HG02852 (cell line): ENCODE results near the gene KISS1R.
"Not testable (repeated sequence)": the region's sequence is repeated elsewhere in the genome, so short reads cannot be mapped to it uniquely, and the experiment has no call there.

Source experiments
- ATAC-seq: cut with Tn5 transposase; IDR thresholded peaks from one replicate; pipeline ENCODE4 v1.9.1; 2021; ENCODE audit warnings: mild to moderate bottlenecking, moderate library complexity; ENCODE audit not compliant: unreplicated experiment

Gene KISS1R

DNA sequence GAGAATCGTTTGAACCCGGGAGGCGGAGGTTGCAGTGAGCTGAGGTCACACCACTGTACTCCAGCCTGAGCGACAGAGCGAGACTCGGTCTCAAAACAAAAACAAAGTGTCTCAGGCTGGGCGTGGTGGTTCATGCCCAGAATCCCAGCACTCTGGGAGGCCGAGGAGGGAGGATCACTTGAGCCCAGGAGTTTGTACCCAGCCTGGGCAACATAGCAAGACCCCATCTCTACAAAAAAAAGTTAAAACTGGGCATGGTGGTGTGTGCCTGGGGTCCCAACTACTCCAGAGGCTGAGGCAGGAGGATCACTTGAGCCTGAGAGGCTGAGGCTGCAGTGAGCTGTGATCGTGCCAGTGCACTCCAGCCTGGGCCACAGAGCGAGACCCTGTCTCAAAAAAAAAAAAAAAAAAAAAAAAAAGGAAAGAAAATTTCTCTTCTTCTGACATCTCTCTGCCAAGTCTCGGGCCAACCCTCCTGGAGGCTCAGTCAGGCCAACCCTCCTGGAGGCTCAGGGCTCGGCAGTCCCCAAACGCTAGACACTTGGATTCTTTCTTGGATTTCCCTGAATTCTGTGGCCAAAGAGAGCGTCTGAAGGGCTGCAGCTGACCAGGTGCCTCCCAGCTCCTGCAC lies 35.0 kb downstream of the KISS1R start:
- no peak for ATAC-seq

DNA sequence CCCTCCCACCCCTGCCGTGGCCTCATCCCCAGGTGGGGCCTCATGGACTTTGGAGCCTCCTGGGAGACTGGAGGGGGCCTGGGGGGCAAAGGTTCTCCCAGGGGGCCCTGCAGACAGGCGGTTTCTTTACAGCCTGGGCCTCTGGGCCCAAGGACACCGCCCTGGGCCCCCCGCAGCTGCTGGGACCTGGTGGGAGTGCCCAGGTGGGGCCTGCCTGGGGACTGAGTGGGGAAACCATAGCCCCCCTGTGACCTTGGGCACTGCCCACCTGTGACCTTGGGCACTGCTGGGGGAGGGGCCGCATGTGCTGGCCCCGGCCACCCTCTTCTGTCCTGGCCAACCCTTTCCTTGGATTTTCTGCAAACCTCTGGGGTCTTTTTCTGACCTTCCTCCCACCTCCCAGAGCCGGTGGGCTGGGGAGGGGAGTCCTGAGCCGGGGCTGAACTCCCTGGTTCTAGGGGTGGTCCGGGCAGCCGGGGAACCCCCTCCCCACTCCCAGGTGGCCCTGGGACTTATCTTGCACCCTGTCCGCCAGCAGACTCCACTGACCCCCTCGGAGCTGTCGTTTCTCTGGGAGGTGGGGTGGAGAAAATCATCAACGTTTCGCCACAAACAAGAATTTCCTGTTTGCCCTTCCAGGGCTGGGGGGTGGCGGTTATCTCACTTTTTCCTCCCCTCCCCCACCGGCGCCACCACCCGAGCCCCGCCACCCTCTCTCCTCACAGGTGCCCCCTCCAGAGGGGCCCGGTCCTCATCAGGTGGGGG lies 35.7 kb downstream of the KISS1R start:
- no peak for ATAC-seq

- no peak for ATAC-seq
Measured at GRCh38 chr19:953445-954271, 36.5 kb downstream of the KISS1R start.

GRCh38 chr19:954272-954671 lies 37.1 kb downstream of the KISS1R start:
- ATAC-seq = no peak

GRCh38 chr19:954672-955494 lies 37.8 kb downstream of the KISS1R start:
- no peak for ATAC-seq

- no peak for ATAC-seq
Measured at GRCh38 chr19:955803-956765, 39.0 kb downstream of the KISS1R start.

DNA sequence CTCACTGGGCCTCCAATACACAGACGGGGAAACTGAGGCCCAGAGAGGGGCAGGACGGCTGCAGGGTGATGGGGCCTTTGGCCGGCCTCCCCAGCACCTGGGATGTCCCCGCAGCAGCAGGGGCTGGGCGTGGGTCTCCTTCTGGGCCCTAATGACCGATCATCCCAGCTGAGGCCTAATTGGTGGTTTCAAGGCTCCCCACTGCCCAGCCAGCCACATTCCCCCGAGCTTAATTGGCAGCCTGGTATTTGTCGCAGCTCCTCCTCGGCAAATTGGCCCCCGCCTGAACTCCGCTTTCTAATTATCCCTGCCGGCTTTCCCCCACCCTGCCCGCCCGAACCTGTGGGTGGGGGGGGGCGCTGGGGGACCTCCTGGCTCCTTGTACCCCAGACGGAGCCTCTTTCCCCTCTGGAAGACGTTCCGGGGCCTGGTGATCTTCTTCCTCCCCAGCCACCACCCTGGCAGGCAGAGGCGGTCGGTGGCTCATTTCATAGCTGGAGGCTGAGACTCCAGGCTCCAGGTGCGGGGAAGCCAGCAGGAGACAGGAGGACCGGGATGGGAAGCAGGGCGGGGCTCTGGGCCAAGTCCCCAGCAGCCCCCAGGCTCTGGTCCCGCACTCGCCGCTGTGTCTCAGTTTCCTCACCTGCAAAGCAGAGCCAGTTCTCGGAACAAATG lies 39.8 kb downstream of the KISS1R start:
- no peak for ATAC-seq

DNA sequence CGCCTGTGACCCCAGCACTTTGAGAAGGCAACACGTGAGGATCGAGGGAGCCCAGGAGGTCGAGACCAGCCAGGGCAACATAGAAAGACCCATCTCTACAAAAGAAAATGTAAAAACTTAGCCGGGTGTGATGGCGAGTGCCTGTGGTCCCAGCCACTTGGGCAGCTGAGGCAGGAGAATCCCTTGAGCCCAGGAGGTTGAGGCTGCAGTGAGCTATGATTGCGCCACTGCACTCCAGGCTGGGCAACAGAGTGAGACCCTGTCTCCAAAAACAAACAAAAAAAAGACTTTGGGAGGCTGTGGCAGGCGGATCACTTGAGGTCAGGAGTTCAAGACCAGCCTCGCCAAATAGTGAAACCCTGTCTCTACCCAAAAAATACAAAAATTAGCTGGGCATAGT lies 40.4 kb downstream of the KISS1R start:
- ATAC-seq = not testable (repeated sequence)

DNA sequence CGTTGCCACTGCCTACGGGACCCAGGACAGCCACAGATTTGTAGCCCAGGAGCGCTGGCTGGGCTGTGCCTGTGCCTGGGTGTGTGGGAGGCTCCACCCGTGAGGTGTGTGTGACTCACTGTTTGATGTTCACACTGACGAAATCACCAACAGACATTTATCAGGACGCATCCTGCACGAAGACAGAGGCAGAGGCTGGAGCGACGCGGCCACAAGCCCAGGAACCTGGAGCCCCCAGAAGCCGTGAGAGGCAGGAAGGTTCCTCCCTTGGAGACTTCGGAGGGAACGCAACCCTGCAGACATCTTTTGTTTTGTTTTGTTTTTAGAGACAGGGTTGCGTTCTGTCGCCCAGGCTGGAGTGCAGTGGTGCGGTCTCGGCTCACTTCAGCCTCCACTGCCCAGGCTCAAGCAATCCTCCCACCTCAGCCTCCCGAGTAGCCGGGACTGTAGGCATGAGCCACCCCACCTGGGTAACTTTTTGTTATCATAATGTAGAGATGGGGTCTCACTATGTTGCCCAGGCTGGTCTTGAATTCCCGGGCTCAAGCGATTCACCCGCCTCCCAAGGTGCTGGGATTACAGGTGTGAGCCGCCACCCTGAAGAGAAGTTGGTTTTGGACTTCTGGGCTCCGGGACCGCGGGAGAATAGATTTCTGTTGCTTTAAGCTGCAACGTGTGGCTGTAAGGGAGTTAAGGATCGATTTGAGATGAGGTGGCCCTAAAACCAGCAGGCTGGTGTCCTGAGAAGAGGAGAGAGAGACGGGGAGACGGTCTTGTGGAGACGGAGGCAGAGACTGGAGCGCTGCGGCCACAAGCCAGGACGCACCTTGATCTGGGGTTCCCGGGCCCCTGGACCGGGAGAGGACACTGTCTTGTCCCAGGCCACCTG lies 42.1 kb downstream of the KISS1R start:
- no peak for ATAC-seq

DNA sequence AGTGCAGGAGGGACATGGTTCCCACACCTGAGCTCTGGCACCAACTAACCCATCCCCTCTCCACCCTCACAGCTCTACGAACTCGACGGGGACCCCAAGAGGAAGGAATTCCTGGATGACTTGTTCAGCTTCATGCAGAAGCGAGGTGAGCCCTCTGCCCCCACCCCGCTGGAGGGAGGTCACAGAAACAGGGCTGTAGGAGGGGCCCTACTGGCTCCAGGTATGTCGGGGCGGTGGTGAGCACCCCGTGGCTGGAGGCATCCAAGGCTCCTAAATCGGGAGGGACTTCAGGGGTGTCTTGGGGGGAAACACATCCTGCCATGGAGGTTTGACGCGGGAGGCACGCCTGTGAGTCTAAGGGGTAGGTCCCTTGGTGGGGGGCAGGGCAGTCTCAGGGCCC lies 42.9 kb downstream of the KISS1R start:
- ATAC-seq = no peak

DNA sequence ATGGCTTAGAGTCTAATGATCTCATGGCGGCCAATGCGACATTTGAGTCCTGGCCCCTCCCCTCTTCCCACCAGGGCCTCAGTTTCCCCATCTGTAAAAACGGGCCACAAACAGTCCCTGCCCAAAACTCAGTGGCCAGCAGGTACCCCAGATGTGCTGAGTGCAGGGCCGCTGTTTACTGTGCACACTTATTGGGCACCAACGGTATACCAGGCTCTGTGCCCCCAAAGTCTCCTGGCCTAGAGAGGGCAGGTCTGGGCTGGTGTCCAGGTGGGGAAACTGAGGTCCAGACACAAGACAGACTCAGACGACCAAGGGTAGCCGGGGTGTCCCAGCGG lies 43.4 kb downstream of the KISS1R start:
- no peak for ATAC-seq

DNA sequence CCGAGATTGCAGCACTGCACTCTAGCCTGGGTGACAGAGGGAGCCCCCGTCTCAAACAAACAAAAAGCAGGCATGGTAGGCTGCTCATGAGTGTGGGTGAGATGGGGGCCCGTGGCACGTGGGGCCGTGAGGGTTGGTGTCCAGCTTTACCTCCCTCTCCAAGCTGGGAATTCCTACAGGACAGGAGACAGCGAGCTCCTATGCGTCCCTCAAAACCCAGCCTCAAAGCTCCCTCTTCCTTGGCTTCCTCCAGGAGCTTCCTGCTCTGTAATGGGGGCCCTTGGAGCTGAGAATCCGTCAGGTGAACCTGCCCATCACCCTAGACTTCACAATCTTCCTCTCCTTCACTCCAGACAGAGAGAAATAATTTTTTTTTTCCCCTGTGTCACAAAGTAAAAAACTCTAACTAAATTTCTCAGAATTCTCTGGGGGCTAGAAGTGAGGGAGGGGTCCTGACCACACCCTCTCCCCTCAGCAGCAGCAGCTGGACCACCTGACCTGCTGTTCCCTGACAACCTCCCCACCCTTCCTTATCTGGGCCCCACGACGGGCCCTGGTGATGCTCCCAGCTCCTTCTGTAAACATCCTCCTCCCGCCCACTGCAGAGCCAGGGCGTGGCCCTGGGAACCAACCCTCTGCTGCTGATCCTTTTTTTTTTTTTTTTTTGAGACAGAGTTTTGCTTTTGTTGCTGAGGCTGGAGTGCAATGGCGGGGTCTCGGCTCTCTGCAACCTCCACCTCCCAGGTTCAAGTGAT lies 44.9 kb downstream of the KISS1R start:
- ATAC-seq = no peak

DNA sequence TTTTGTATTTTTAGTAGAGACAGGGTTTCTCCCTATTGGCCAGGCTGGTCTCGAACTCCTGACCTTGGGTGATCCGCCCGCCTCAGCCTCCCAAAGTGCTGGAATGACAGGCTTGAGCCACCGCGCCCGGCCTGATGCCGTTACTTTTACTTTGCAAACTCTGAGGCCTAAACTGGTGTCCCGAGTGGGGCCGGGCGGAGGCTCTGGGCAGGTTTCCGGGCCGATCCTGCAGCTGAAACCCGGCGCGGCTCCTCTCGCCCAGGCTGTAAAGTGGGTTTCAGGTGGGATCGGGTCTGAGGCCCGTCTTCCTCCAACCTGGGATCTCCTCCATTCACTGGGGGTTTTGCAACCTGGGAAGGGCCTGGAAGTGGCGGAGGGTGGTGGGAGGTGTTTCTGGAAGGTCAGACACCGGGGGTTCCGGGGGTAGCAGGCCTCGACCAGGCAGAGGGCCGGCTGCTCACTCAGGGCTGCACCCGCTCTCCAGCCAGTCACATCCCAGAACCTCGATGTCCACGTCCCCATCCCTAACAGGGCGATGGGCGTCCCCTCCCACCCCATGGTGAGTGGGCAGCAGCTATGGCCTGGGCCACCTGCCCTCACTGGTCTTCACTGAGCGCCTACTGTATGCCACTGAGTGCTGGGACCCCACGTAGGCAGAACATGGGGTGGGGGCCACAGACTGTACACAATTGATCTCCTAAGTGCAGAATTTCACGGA lies 45.7 kb downstream of the KISS1R start:
- ATAC-seq = no peak

DNA sequence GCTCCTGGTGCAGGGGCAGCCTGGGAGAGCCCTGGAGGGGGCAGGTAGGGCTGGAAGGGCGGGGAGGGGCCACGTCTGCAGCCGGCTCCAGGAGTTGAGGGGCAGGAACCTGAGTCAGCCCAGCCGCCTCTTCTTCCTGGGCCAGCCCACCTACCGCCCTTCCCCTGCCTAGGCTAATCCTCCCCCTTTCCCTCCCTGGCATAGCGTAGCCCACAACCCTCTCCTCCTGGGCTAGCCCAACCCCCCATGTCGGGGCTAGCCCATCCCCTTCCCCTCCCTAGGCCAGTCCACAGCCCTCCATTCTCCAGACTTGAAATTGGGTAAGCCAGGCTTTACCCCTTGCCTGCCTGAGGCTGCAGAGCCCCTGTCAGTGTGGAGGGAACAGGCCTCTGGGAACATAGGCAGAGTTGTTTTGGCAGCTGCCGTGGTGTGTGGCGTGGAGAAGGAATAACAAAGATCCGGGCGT lies 46.4 kb downstream of the KISS1R start:
- no peak for ATAC-seq

DNA sequence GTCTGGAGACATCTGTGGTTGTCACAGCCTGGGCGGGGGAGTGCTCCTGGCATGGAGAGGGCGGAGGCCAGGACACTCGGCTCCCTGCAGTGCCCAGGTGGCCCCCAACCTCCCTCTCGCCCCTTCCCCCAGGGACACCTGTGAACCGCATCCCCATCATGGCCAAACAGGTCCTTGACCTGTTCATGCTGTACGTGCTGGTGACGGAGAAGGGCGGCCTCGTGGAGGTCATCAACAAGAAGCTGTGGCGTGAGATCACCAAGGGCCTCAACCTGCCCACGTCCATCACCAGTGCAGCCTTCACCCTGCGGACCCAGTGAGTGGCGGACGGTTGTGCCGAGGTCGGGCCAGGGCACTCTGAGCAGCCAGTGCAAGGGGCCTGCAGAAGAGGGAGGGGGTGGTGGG lies 47.0 kb downstream of the KISS1R start:
- ATAC-seq = no peak

GRCh38 chr19:964761-965694 lies 47.9 kb downstream of the KISS1R start:
- ATAC-seq = no peak
